Measurements from ENCODE around the gene PLEK2. TPM values are rescaled to one million over a fixed set of nuclear protein-coding genes. Genes with fewer than 3 reads are reported as not detected.
"Not testable (repeated sequence)": the region's sequence is repeated elsewhere in the genome, so short reads cannot be mapped to it uniquely, and the experiment has no call there.

PLEK2 gene
- total RNA-seq, 1 donor from 2014 or later, result 2.5 TPM

GRCh38 chr14:67357186-67357968 lies 54.6 kb downstream of the PLEK2 start:
- Histone ChIP-seq H3K27ac (no peak overlapping the region), H3K4me1 (peaks cover 37% of the 10 kb centered on the region), H3K4me3 (no peak overlapping the region)

DNA sequence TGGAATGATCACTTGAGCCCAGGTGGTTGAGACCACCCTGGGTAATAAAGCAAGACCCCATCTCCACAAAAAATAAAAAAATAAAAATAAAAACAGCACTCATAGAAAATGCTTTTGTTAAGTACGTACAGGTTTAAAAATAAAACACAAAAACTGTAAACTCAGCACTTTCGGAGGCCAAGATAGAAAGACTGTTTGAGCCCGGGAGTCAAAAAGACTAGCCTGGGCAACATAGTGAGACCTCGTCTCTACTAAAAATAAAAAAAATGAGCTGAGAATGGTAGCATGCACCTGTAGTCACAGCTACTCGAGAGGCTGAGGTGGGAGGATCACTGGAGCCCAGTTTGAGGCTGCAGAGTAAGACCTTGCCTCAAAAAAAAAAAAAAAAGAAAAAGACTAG lies 59.9 kb downstream of the PLEK2 start:
- TF ChIP-seq, protein P1, sequence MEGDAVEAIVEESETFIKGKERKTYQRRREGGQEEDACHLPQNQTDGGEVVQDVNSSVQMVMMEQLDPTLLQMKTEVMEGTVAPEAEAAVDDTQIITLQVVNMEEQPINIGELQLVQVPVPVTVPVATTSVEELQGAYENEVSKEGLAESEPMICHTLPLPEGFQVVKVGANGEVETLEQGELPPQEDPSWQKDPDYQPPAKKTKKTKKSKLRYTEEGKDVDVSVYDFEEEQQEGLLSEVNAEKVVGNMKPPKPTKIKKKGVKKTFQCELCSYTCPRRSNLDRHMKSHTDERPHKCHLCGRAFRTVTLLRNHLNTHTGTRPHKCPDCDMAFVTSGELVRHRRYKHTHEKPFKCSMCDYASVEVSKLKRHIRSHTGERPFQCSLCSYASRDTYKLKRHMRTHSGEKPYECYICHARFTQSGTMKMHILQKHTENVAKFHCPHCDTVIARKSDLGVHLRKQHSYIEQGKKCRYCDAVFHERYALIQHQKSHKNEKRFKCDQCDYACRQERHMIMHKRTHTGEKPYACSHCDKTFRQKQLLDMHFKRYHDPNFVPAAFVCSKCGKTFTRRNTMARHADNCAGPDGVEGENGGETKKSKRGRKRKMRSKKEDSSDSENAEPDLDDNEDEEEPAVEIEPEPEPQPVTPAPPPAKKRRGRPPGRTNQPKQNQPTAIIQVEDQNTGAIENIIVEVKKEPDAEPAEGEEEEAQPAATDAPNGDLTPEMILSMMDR (IDR thresholded peaks at IDR 0.05), result no peak
- Histone ChIP-seq H3K4me1 (peaks cover 3% of the 10 kb centered on the region), H3K36me3 (peaks cover 57% of the 10 kb centered on the region), H3K9me3 (no peaks in the 10 kb centered on the region), H3K27ac (no peak overlapping the region), H3K4me3 (no peak overlapping the region), H3K27me3 (no peaks in the 10 kb centered on the region)
- intact Hi-C loops (cut with DNase I), result no loop called here
- DNase-seq (no peak), ATAC-seq (no peak)

More at GRCh38 chr14:67357186-67357968, 54.6 kb downstream of the PLEK2 start:
- no peak for DNase-seq
- no peaks in the 10 kb centered on the region for H3K9me3 ChIP-seq
- peaks cover 4% of the 10 kb centered on the region for H3K36me3 ChIP-seq
- intact Hi-C loops (cut with DNase I), result no loop called here
- H3K27me3 ChIP-seq, result no peaks in the 10 kb centered on the region
- TF ChIP-seq, protein P1 (IDR thresholded peaks at IDR 0.05), result no peak
- ATAC-seq, result no peak

DNA sequence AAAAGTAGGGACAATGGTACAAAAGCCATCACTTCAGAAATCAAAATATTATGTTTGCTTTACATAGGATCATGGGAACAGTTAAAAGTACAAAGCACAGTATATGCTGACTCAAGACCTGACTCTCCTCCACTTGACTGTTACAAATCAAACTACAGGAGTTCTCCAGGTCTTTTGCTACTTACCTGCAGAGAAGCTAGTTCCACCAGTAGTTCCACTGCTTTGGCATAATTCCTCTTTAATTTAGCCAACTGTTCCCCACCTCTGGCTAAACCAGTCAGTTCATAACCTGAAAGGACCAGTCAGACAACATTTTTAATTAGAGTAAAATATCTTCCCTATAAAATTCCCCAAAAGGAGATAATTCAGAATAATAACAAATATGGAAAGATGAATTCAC lies 66.4 kb downstream of the PLEK2 start:
- TF ChIP-seq, protein P1 (IDR thresholded peaks at IDR 0.05), result no peak
- Histone ChIP-seq H3K4me1 (no peaks in the 10 kb centered on the region), H3K27me3 (no peaks in the 10 kb centered on the region), H3K27ac (no peak overlapping the region), H3K36me3 (peaks cover 86% of the 10 kb centered on the region), H3K4me3 (no peak overlapping the region), H3K9me3 (no peaks in the 10 kb centered on the region)
- no peak for ATAC-seq
- no peak for DNase-seq
- intact Hi-C loops (cut with DNase I), result no loop called here

- Histone ChIP-seq H3K4me1 (no peaks in the 10 kb centered on the region), H3K4me3 (no peak overlapping the region), H3K27ac (no peak overlapping the region), H3K36me3 (peaks cover 85% of the 10 kb centered on the region), H3K27me3 (no peaks in the 10 kb centered on the region), H3K9me3 (no peaks in the 10 kb centered on the region)
- no peak for ATAC-seq
- no peak for DNase-seq
- TF ChIP-seq, protein P1 (IDR thresholded peaks at IDR 0.05), result no peak
- intact Hi-C loops (cut with DNase I), result no loop called here
These were observed 68.2 kb downstream of the PLEK2 start for GRCh38 chr14:67343601-67344230.

DNA sequence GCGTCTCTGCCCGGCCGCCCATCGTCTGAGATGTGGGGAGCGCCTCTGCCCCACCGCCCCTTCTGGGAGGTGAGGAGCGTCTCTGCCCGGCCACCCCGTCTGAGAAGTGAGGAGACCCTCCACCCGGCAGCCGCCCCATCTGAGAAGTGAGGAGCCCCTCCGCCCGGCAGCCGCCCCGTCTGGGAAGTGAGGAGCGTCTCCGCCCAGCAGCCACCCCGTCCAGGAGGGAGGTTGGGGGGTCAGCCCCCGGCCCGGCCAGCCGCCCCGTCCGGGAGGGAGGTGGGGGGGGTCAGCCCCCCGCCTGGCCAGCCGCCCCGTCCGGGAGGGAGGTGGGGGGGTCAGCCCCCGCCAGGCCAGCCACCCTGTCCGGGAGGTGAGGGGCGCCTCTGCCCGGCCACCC lies 70.7 kb downstream of the PLEK2 start:
- intact Hi-C loops (cut with DNase I); DNase-seq: not testable (repeated sequence)
- H3K36me3 ChIP-seq, result peaks cover 85% of the 10 kb centered on the region

More for the DNA sequence above, 70.7 kb downstream of the PLEK2 start:
- H3K4me1 ChIP-seq, ATAC-seq, H3K27me3 ChIP-seq, H3K27ac ChIP-seq, H3K9me3 ChIP-seq, H3K4me3 ChIP-seq: not testable (repeated sequence)

Small RNA genes lying within 50 kb of the gene (microRNA-seq; reads per million reads assigned to microRNA genes)
- gene MIR5694 (ENCODE audit: borderline microRNAs expressed), result not detected

Other genes starting within 250 kb of the PLEK2 start
- gene GARIN2, start 222.7 kb downstream of the PLEK2 start, total RNA-seq, result 0.29 TPM
- 35.5 TPM for gene PALS1, start 170.7 kb downstream of the PLEK2 start, total RNA-seq
- gene ATP6V1D, start 52.4 kb downstream of the PLEK2 start, total RNA-seq, result 67.8 TPM
- 80.1 TPM for gene EIF2S1, start 51.8 kb downstream of the PLEK2 start, total RNA-seq
- 5.4 TPM for gene TMEM229B, start 76.6 kb upstream of the PLEK2 start, total RNA-seq
- gene PLEKHH1, start 121.1 kb upstream of the PLEK2 start, total RNA-seq, result 2.3 TPM
- 24.2 TPM for gene PIGH, start 188.1 kb upstream of the PLEK2 start, total RNA-seq
- 2.0 TPM for gene ARG2, start 207.8 kb upstream of the PLEK2 start, total RNA-seq